Liver (tissue), 9 donors: Measurements from ENCODE around the gene DYRK4. TPM values are rescaled to one million over a fixed set of nuclear protein-coding genes. Genes with fewer than 3 reads are reported as not detected.

ENCODE experiments used
- DNase-seq: peaks from one replicate; pipeline ENCODE4 v3.0.0-alpha.2; 2017; ENCODE audit warnings: low spot score
- H3K27ac ChIP-seq, 2 donors: one replicate each; pipeline ENCODE4 v1.7.0; 2013; ENCODE audit warnings: inconsistent platforms in 2 of 2, low read length in 2 of 2, control low read depth in 1 of 2, low read depth in 1 of 2, mild to moderate bottlenecking in 1 of 2
- H3K27me3 ChIP-seq, 4 donors: one replicate each; pipeline versions ENCODE4 v1.6.1 to v1.7.0; 2013; ENCODE audit warnings: low read length in 3 of 4, inconsistent platforms in 1 of 4, mild to moderate bottlenecking in 1 of 4, moderate library complexity in 1 of 4; ENCODE audit not compliant: control insufficient read depth in 4 of 4, insufficient read depth in 4 of 4
- H3K36me3 ChIP-seq, 4 donors: one replicate each; pipeline versions ENCODE4 v1.6.1 to v1.7.0; 2013; ENCODE audit warnings: low read length in 3 of 4, mild to moderate bottlenecking in 3 of 4, low read depth in 1 of 4, moderate library complexity in 1 of 4; ENCODE audit not compliant: control insufficient read depth in 4 of 4, insufficient read depth in 3 of 4
- H3K4me1 ChIP-seq, 4 donors: one replicate each; pipeline versions ENCODE4 v1.6.1 to v1.7.0; 2013; ENCODE audit warnings: low read length in 3 of 4, mild to moderate bottlenecking in 3 of 4, moderate library complexity in 1 of 4; ENCODE audit not compliant: control insufficient read depth in 4 of 4, insufficient read depth in 4 of 4
- H3K4me3 ChIP-seq, 3 donors: one replicate each; pipeline versions ENCODE4 v1.6.1 to v1.7.0; 2013; ENCODE audit warnings: low read length in 3 of 3, control low read depth in 1 of 3, low read depth in 1 of 3, mild to moderate bottlenecking in 1 of 3
- H3K9ac ChIP-seq, 2 donors: one replicate each; pipeline ENCODE4 v1.7.0; 2013; ENCODE audit warnings: low read length in 2 of 2, mild to moderate bottlenecking in 2 of 2, moderate library complexity in 2 of 2, control low read depth in 1 of 2, low read depth in 1 of 2
- H3K9me3 ChIP-seq, 4 donors: one replicate each; pipeline versions ENCODE4 v1.6.1 to v1.7.0; 2013; ENCODE audit warnings: low read length in 3 of 4; ENCODE audit not compliant: control insufficient read depth in 4 of 4
- ATF3 ChIP-seq: IDR thresholded peaks from 2 replicates; pipeline ENCODE4 v1.6.1; 2016; ENCODE audit warnings: antibody characterized with exemption
- CTCF ChIP-seq: fragments of 150-350 bp; IDR thresholded peaks from 2 replicates; pipeline ENCODE4 v1.5.1; 2017; ENCODE audit warnings: improper control_type of control experiment, low read depth, low read length; ENCODE audit not compliant: missing input control
- EGR1 ChIP-seq, 2 donors: IDR thresholded peaks; 2 replicates each; pipeline ENCODE4 v1.6.1; 2016 to 2018; ENCODE audit warnings: antibody characterized with exemption in 2 of 2, low read depth in 2 of 2
- FOXA1 ChIP-seq: IDR thresholded peaks from 2 replicates; pipeline ENCODE4 v1.6.1; 2016; ENCODE audit warnings: antibody characterized with exemption
- FOXA2 ChIP-seq: IDR thresholded peaks from 2 replicates; pipeline ENCODE4 v1.6.1; 2016; ENCODE audit warnings: antibody characterized with exemption
- GABPA ChIP-seq, 2 donors: IDR thresholded peaks in 1 of 2; conservative IDR thresholded peaks in 1 of 2; 2 replicates each; pipeline ENCODE4 v1.6.1; 2016; ENCODE audit warnings: antibody characterized with exemption in 2 of 2, mild to moderate bottlenecking in 1 of 2, moderate library complexity in 1 of 2
- HNF4A ChIP-seq, 2 donors: conservative IDR thresholded peaks; 2 replicates each; pipeline ENCODE4 v1.6.1; 2016; ENCODE audit warnings: antibody characterized with exemption in 2 of 2, mild to moderate bottlenecking in 2 of 2
- HNF4G ChIP-seq: IDR thresholded peaks from 2 replicates; pipeline ENCODE4 v1.6.1; 2016; ENCODE audit warnings: antibody characterized with exemption
- JUND ChIP-seq, 2 donors: IDR thresholded peaks; 2 replicates each; pipeline ENCODE4 v1.6.1; 2016; ENCODE audit warnings: antibody characterized with exemption in 2 of 2
- MAX ChIP-seq: IDR thresholded peaks from 2 replicates; pipeline ENCODE4 v1.6.1; 2016; ENCODE audit warnings: antibody characterized with exemption
- NR2F2 ChIP-seq: IDR thresholded peaks from 2 replicates; pipeline ENCODE4 v1.6.1; 2016; ENCODE audit warnings: antibody characterized with exemption
- RAD21 ChIP-seq, 2 donors: IDR thresholded peaks; 2 replicates each; pipeline ENCODE4 v1.6.1; 2016; ENCODE audit warnings: antibody characterized with exemption in 2 of 2, mild to moderate bottlenecking in 2 of 2
- REST ChIP-seq: IDR thresholded peaks from 2 replicates; pipeline ENCODE4 v1.6.1; 2016; ENCODE audit warnings: antibody characterized with exemption, mild to moderate bottlenecking
- RXRA ChIP-seq, 2 donors: IDR thresholded peaks; 2 replicates each; pipeline ENCODE4 v1.6.1; 2017 to 2018; ENCODE audit warnings: antibody characterized with exemption in 2 of 2, mild to moderate bottlenecking in 1 of 2
- SP1 ChIP-seq: IDR thresholded peaks from 2 replicates; pipeline ENCODE4 v1.6.1; 2018; ENCODE audit warnings: antibody characterized with exemption, mild to moderate bottlenecking
- TAF1 ChIP-seq: conservative IDR thresholded peaks from 2 replicates; pipeline ENCODE4 v1.6.1; 2016; ENCODE audit warnings: antibody characterized with exemption, mild to moderate bottlenecking
- YY1 ChIP-seq: IDR thresholded peaks from 2 replicates; pipeline ENCODE4 v1.6.1; 2016; ENCODE audit warnings: antibody characterized with exemption, mild to moderate bottlenecking
- ZBTB33 ChIP-seq: IDR thresholded peaks from 2 replicates; pipeline ENCODE4 v1.6.1; 2016; ENCODE audit warnings: antibody characterized with exemption
- WGBS: extraction: QIAGEN DNeasy Blood & Tissue Kit; methylation state at CpG from one replicate; pipeline ENCODE4 v1.1.7; 2013; 5-methylcytosine and 5-hydroxymethylcytosine counted together
- polyA plus RNA-seq, 2 donors: library from polyadenylated mRNA; stranded (reverse) in 1 of 2; unstranded in 1 of 2; fragments of 200-250 nt in 1 of 2; fragments of >200 nt in 1 of 2; fragmentation: Nextera tagmentation in 1 of 2; extraction: Ambion mirVana in 1 of 2; gene quantifications; one replicate each; pipeline versions ENCODE4 v1.2.1 to v1.2.3, GENCODE V29; 2013 to 2015
- total RNA-seq, 2 donors: library from RNA; depleted of rRNA; stranded (reverse); fragments of >200 nt; gene quantifications; one replicate each; pipeline ENCODE4 v1.2.3, GENCODE V29; 2014
- donor health status: healthy.
- donor health status: healthy.
- donor health status: healthy.
- donor health status: healthy.
- donor health status: healthy.

Gene DYRK4
- total and polyA plus RNA-seq, 4 donors, result 12.0 to 20.3 (median 14.4) TPM

- H3K36me3 ChIP-seq, result no peaks in the 10 kb centered on the region
- H3K9me3 ChIP-seq, result no peaks in the 10 kb centered on the region
- no peaks in the 10 kb centered on the region for H3K27me3 ChIP-seq
- H3K4me1 ChIP-seq, result peaks cover 3 to 11% (median 6%) of the 10 kb centered on the region in 4 donors
- WGBS, result 60% methylated on average over 5 of the region's 5 CpGs
- no peak for DNase-seq
- TF ChIP-seq JUND (IDR thresholded peaks at IDR 0.05) (no peak), ATF3 (no peak), SP1 (no peak), TAF1 (no peak), HNF4G (no peak), GABPA (IDR thresholded peaks at IDR 0.05 in 1 of 2, conservative IDR thresholded peaks at IDR 0.05 in 1 of 2) (no peak), REST (no peak), MAX (no peak), YY1 (no peak), FOXA2 (no peak), FOXA1 (no peak), ZBTB33 (no peak), RAD21 (IDR thresholded peaks at IDR 0.05) (no peak), HNF4A (conservative IDR thresholded peaks at IDR 0.05) (no peak), RXRA (IDR thresholded peaks at IDR 0.05) (no peak), EGR1 (IDR thresholded peaks at IDR 0.05; ENCODE audit: low read depth in 2 of 2) (no peak), CTCF (no peak), NR2F2 (no peak)
- H3K9ac ChIP-seq, result no peak overlapping the region
- H3K4me3 ChIP-seq, result no peak overlapping the region
- H3K27ac ChIP-seq, result no peak overlapping the region
Observed at GRCh38 chr12:4564818-4565217, 2.8 kb downstream of the DYRK4 start.
